Osteocyte (in vitro differentiated cells): Measurements from ENCODE around the gene GAGE10. TPM values are rescaled to one million over a fixed set of nuclear protein-coding genes. Genes with fewer than 3 reads are reported as not detected.
A peak's percentile ranks its signal among the peaks of the same experiment; 100 is the strongest.

ENCODE experiments used
- DNase-seq: peaks from one replicate; pipeline ENCODE4 v3.0.0; 2021; ENCODE audit warnings: mixed read lengths; ENCODE audit not compliant: unreplicated experiment; ENCODE audit errors: extremely low spot score
- H3K27ac Mint-ChIP-seq: one replicate; pipeline ENCODE4 v1.8.0; 2021; ENCODE audit warnings: mild to moderate bottlenecking, mixed read lengths; ENCODE audit not compliant: unreplicated experiment
- H3K27me3 Mint-ChIP-seq: one replicate; pipeline ENCODE4 v1.8.0; 2021; ENCODE audit warnings: mixed read lengths; ENCODE audit not compliant: unreplicated experiment
- H3K36me3 Mint-ChIP-seq: one replicate; pipeline ENCODE4 v1.8.0; 2021; ENCODE audit warnings: mixed read lengths; ENCODE audit not compliant: unreplicated experiment
- H3K4me1 Mint-ChIP-seq: one replicate; pipeline ENCODE4 v1.8.0; 2021; ENCODE audit warnings: mixed read lengths; ENCODE audit not compliant: unreplicated experiment
- H3K4me3 Mint-ChIP-seq: one replicate; pipeline ENCODE4 v1.8.0; 2021; ENCODE audit warnings: mild to moderate bottlenecking, moderate library complexity, mixed read lengths; ENCODE audit not compliant: unreplicated experiment
- H3K9me3 Mint-ChIP-seq: one replicate; pipeline ENCODE4 v1.8.0; 2021; ENCODE audit warnings: mixed read lengths; ENCODE audit not compliant: unreplicated experiment
- total RNA-seq: library from RNA; stranded (reverse); gene quantifications from 2 replicates; pipeline ENCODE4 v1.2.1, GENCODE V29; 2021
- TF ChIP-seq, protein P1 (sequence below): fragments of 200-600 bp; sonication (generic); IDR thresholded peaks from 2 replicates; pipeline ENCODE4 v1.5.0; 2021; ENCODE audit warnings: antibody characterized with exemption, mild to moderate bottlenecking, moderate library complexity

The GAGE10 gene
- total RNA-seq, 1 donor from 2014 or later = not detected

DNA sequence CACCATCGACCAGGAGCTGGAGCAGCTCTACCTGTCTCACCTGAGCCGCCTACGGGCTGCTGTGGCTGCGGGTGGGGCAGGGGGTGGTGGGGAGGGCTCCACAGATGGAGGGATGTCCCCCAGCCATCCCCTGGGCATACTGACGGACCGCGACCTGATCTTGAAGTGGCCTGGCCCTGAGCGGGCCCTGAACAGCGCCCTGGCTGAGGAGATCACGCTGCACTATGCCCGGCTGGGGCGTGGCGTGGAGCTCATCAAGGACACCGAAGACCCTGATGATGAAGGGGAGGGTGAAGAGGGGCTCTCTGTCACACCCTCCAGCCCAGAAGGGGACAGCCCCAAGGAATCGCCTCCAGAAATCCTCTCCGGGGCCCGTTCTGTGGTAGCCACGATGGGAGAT is 17.3 kb upstream of the GAGE10 start:
- Mint-ChIP-seq H3K4me1 (no peaks in the 10 kb centered on the region), H3K27ac (no peak overlapping the region), H3K9me3 (no peaks in the 10 kb centered on the region)

DNA sequence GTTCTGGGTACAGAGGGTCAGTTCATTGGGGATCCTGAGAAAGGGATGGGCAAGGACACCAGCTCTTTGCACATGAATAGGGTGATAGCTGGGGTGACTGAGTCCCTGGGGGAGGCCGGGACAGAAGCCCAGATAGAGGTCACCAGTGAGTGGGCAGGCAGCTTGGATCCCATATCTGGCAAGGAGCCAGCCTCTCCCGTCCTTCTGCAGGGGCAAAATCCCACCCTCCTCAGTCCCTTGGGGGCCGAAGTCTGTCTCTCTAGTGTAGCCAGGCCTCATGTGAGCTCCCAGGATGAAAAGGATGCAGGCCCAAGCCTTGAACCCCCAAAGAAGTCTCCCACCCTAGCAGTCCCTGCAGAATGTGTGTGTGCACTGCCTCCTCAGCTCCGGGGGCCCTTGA is 16.9 kb upstream of the GAGE10 start:
- no peaks in the 10 kb centered on the region for H3K27me3 Mint-ChIP-seq
- H3K27ac Mint-ChIP-seq = no peak overlapping the region

More for the DNA sequence above, 17.3 kb upstream of the GAGE10 start:
- DNase-seq = no peak
- Mint-ChIP-seq H3K36me3 (no peaks in the 10 kb centered on the region), H3K27me3 (no peaks in the 10 kb centered on the region), H3K4me3 (no peak overlapping the region)
- TF ChIP-seq, protein P1, sequence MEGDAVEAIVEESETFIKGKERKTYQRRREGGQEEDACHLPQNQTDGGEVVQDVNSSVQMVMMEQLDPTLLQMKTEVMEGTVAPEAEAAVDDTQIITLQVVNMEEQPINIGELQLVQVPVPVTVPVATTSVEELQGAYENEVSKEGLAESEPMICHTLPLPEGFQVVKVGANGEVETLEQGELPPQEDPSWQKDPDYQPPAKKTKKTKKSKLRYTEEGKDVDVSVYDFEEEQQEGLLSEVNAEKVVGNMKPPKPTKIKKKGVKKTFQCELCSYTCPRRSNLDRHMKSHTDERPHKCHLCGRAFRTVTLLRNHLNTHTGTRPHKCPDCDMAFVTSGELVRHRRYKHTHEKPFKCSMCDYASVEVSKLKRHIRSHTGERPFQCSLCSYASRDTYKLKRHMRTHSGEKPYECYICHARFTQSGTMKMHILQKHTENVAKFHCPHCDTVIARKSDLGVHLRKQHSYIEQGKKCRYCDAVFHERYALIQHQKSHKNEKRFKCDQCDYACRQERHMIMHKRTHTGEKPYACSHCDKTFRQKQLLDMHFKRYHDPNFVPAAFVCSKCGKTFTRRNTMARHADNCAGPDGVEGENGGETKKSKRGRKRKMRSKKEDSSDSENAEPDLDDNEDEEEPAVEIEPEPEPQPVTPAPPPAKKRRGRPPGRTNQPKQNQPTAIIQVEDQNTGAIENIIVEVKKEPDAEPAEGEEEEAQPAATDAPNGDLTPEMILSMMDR = no peak

DNA sequence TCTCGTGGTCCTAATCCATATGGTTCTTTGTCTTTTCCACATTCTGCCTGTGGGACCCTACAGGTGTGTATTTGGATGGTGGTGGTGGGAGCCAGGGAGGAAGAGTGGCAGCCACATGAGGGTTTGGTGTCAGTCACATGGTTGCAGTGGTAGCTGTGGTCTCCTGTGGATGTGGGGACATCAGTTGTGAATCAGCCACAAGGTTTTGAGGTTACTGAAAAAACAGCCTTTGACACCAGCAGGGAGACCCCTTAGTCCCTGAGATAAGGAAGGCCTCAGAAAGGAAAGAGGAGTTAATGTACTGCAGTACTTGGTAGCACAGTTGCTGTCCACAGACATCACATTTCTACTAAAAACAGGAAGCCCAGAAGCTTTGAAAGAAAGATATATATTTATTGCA is 15.8 kb upstream of the GAGE10 start:
- H3K27me3 Mint-ChIP-seq = no peaks in the 10 kb centered on the region
- H3K27ac Mint-ChIP-seq = no peak overlapping the region

More for the DNA sequence above, 16.9 kb upstream of the GAGE10 start:
- Mint-ChIP-seq H3K36me3 (no peaks in the 10 kb centered on the region), H3K9me3 (no peaks in the 10 kb centered on the region), H3K4me3 (no peak overlapping the region), H3K4me1 (no peaks in the 10 kb centered on the region)
- TF ChIP-seq, protein P1 = no peak
- DNase-seq = no peak

DNA sequence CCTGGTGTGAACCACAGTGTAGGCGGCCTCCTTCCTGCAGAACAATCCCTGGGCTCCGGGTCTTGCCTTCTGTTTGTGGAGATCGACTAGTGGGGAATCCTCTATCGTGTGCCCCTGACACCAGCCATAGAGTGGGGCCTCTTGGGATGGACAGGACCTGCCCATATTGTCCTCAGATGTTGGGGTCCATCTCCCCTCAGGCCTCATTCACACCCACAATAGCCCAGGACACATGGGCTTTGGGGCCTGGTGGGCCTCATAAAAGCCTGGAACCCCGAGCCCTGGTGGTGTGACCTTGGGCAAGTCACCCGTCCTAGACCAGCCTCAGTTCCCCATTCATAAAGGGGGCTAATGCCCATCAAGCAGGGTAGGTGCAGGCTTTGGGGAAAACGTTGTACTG is 13.2 kb upstream of the GAGE10 start:
- Mint-ChIP-seq H3K9me3 (no peaks in the 10 kb centered on the region), H3K4me1 (peaks cover 4% of the 10 kb centered on the region), H3K27me3 (no peaks in the 10 kb centered on the region), H3K27ac (no peak overlapping the region), H3K36me3 (no peaks in the 10 kb centered on the region), H3K4me3 (no peak overlapping the region)
- DNase-seq = no peak
- TF ChIP-seq, protein P1 = no peak

More for the DNA sequence above, 15.8 kb upstream of the GAGE10 start:
- Mint-ChIP-seq H3K9me3 (no peaks in the 10 kb centered on the region), H3K36me3 (no peaks in the 10 kb centered on the region), H3K4me3 (no peak overlapping the region), H3K4me1 (peaks cover 4% of the 10 kb centered on the region)
- TF ChIP-seq, protein P1 = no peak
- DNase-seq = no peak

DNA sequence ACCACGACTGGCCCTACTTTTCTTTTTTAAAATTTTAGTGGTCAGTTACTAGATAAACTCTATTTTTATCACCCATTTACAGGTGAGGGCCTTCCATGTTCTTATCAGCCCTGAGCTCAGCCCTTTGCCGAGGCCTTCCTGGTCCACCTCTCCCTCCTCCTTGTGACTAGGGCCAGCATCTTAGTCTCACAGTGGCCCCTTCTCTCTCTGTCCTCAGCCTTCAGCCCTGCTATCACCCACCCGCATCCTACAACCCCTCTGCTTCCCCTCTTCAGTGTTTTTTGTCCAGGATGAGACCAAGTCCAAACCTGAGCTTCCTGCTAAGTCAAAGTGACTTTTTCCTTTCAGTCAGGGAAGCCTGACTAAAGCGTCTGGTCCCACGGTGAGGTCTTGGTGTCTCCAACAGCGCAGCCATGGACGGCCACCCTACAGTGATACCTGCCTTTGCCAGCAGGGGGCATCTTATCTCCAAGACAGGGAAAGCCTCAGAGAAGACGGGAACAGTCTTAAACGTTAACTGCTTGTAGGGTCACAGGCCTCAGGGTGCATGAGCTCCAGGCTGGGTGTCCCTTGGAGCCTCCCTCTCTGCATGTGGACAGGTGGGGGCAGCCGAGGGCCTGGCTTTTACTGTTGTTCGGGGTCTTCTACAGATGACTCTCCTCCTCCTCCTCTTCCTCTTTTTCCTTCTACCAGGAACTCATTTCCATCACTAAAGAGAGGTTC is 11.7 kb upstream of the GAGE10 start:
- DNase-seq = no peak
- Mint-ChIP-seq H3K27ac (no peak overlapping the region), H3K4me1 (peaks cover 4% of the 10 kb centered on the region), H3K36me3 (no peaks in the 10 kb centered on the region), H3K9me3 (peaks cover 3% of the 10 kb centered on the region), H3K4me3 (no peak overlapping the region), H3K27me3 (peaks cover 5% of the 10 kb centered on the region)
- TF ChIP-seq, protein P1 = peak; percentile 58
